Measurements from ENCODE around the gene LRTM2. TPM values are rescaled to one million over a fixed set of nuclear protein-coding genes. Genes with fewer than 3 reads are reported as not detected.
A peak's percentile ranks its signal among the peaks of the same experiment; 100 is the strongest.

LRTM2 gene
- total and polyA plus RNA-seq, 9 of the 15 experiments (the other 6 are each of a cell fraction or from before 2014, with no cell fraction given), result 0.09 TPM; not detected in 8

- TF ChIP-seq, protein P1, sequence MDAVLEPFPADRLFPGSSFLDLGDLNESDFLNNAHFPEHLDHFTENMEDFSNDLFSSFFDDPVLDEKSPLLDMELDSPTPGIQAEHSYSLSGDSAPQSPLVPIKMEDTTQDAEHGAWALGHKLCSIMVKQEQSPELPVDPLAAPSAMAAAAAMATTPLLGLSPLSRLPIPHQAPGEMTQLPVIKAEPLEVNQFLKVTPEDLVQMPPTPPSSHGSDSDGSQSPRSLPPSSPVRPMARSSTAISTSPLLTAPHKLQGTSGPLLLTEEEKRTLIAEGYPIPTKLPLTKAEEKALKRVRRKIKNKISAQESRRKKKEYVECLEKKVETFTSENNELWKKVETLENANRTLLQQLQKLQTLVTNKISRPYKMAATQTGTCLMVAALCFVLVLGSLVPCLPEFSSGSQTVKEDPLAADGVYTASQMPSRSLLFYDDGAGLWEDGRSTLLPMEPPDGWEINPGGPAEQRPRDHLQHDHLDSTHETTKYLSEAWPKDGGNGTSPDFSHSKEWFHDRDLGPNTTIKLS (IDR thresholded peaks at IDR 0.05; ENCODE audit: borderline replicate concordance, low read depth), result no peak
- TF ChIP-seq RFX1 (IDR thresholded peaks at IDR 0.05) (no peak), CHD1 (IDR thresholded peaks at IDR 0.05; ENCODE audit: low read length) (no peak)
These were observed 57.8 kb downstream of the LRTM2 start (continued) for GRCh38 chr12:1878214-1878613.

DNA sequence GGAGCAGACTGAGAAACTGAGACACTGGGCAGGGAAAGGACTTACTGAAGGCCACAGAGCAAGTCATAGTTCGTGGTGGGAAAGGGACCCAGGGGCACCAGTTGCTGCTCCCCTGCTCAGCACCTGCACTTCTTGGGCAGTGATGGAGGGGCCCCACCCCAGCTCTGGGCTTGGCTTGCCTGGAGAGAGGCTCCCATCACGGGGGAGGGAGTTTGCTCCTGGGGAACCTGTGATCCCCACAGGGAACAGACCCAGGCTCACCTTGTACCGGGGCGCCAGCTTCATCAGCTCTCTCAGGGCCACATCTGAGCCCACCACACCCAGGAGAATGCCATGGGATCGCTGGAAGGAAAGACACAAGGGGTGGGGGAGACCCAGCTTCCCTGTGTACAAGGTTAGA, 58.3 kb downstream of the LRTM2 start:
- Histone ChIP-seq H3K9me3 (replicated peaks; ENCODE audit: control insufficient read depth, insufficient read depth, low read depth, low read length) (no peaks in the 10 kb centered on the region), H3K27me3 (ENCODE audit: control insufficient read depth in 2 of 2, insufficient read depth in 2 of 2, low read length in 2 of 2) (peaks cover 2 to 19% of the 10 kb centered on the region in 2 experiments; a peak in 3 of 5 replicates), H3K9ac (ENCODE audit: insufficient read depth in 1 of 2, low read depth in 2 of 2, low read length in 2 of 2) (no peak overlapping the region), H3K27ac (ENCODE audit: extremely low read depth, low read depth, low read length) (no peak overlapping the region), H3K4me2 (ENCODE audit: insufficient read depth, low read length) (no peak overlapping the region), H3K4me3 (no peak overlapping the region), H4K20me1 (replicated peaks; ENCODE audit: control insufficient read depth, insufficient read depth, low read length) (no peaks in the 10 kb centered on the region), H3K36me3 (ENCODE audit: control insufficient read depth, insufficient read depth, low read length) (no peaks in the 10 kb centered on the region), H3K79me2 (ENCODE audit: control insufficient read depth, insufficient read depth, low read length) (no peaks in the 10 kb centered on the region), H2AFZ (ENCODE audit: low read depth, low read length) (no peak overlapping the region), H3K9me1 (ENCODE audit: control insufficient read depth, insufficient read depth, low read length) (no peaks in the 10 kb centered on the region), H3K4me1 (replicated peaks in 1 of 2; ENCODE audit: control insufficient read depth in 2 of 2, insufficient read depth in 2 of 2, low read length in 2 of 2) (peaks cover 5 to 8% of the 10 kb centered on the region in 2 experiments; a peak in 4 of 5 replicates)
- DNase-seq (ENCODE audit: extremely low read depth in 1 of 4, low spot score in 3 of 4) (peak in 1 of 4 experiments; percentile 1), ATAC-seq (no peak), FAIRE-seq (no peak)
- ChIA-PET POLR2A (interaction anchor here (0.6 kb wide), 1 partner anchor 9 kb away, joined by 3 read pairs; no protein-coding TSS in a partner anchor), CTCF (ENCODE audit: low intra/inter-chr PET ratio) (no interaction called here)
- WGBS (ENCODE audit: insufficient coverage, low coverage, missing lambda C conversion rate), result 7% methylated on average over 5 of the region's 5 CpGs
- no TSS peak for BruUV-seq (replicated peaks)
- intact Hi-C loops (cut with micrococcal nuclease) (no loop called here), in situ Hi-C loops (cut with MboI) (no loop called here)
- no peak for TF ChIP-seq CHAMP1 (IDR thresholded peaks at IDR 0.05)
- no peak for TF ChIP-seq CREM (IDR thresholded peaks at IDR 0.05; ENCODE audit: low read depth)
- TF ChIP-seq, protein P2, sequence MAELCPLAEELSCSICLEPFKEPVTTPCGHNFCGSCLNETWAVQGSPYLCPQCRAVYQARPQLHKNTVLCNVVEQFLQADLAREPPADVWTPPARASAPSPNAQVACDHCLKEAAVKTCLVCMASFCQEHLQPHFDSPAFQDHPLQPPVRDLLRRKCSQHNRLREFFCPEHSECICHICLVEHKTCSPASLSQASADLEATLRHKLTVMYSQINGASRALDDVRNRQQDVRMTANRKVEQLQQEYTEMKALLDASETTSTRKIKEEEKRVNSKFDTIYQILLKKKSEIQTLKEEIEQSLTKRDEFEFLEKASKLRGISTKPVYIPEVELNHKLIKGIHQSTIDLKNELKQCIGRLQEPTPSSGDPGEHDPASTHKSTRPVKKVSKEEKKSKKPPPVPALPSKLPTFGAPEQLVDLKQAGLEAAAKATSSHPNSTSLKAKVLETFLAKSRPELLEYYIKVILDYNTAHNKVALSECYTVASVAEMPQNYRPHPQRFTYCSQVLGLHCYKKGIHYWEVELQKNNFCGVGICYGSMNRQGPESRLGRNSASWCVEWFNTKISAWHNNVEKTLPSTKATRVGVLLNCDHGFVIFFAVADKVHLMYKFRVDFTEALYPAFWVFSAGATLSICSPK (IDR thresholded peaks at IDR 0.05; ENCODE audit: borderline replicate concordance), result no peak
- TF ChIP-seq, protein P3, sequence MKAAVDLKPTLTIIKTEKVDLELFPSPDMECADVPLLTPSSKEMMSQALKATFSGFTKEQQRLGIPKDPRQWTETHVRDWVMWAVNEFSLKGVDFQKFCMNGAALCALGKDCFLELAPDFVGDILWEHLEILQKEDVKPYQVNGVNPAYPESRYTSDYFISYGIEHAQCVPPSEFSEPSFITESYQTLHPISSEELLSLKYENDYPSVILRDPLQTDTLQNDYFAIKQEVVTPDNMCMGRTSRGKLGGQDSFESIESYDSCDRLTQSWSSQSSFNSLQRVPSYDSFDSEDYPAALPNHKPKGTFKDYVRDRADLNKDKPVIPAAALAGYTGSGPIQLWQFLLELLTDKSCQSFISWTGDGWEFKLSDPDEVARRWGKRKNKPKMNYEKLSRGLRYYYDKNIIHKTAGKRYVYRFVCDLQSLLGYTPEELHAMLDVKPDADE (conservative IDR thresholded peaks at IDR 0.05; ENCODE audit: control insufficient read depth, low read depth, low read length), result no peak
- no peak for TF ChIP-seq ATF4 (CRISPR knock-in tag; IDR thresholded peaks at IDR 0.05)
- TF ChIP-seq TCF7L2 (IDR thresholded peaks at IDR 0.05; ENCODE audit: low read depth, low read length), result no peak
- TF ChIP-seq NR2C2 (CRISPR knock-in tag; IDR thresholded peaks at IDR 0.05), result no peak
- no peak for TF ChIP-seq NR2C2 (tag; IDR thresholded peaks at IDR 0.05)
- no peak for TF ChIP-seq ZFP30 (CRISPR knock-in tag; IDR thresholded peaks at IDR 0.05; ENCODE audit: borderline replicate concordance)
- no peak for TF ChIP-seq MAZ (CRISPR knock-in tag; conservative IDR thresholded peaks at IDR 0.05 in 1 of 2, IDR thresholded peaks at IDR 0.05 in 1 of 2)

Data from K562 (cell line).